Gastrocnemius medialis (tissue), 4 donors: Measurements from ENCODE around the gene ASB16. TPM values are rescaled to one million over a fixed set of nuclear protein-coding genes. Genes with fewer than 3 reads are reported as not detected.
A peak's percentile ranks its signal among the peaks of the same experiment; 100 is the strongest.

Source experiments
- ATAC-seq, 2 donors: fragments of 150-250 bp; one replicate each; pipeline ENCODE4 v1.9.1; 2016
- DNase-seq, 2 donors: peaks; one replicate each; pipeline ENCODE4 v3.0.0-alpha.2; 2019
- H3K27ac ChIP-seq, 4 donors: fragments of 200-600 bp; sonication (generic); 1 replicate in 1 of 4; 2 replicates in 3 of 4; pipeline ENCODE4 v1.5.1; 2016 to 2018; ENCODE audit warnings: mild to moderate bottlenecking in 2 of 4, moderate library complexity in 1 of 4
- H3K27me3 ChIP-seq, 3 donors: fragments of 200-600 bp; sonication (generic) in 2 of 3; 1 replicate in 1 of 3; 2 replicates in 2 of 3; pipeline versions ENCODE4 v1.5.1 to v1.6.0; 2016 to 2019; ENCODE audit warnings: mild to moderate bottlenecking in 1 of 3, moderate library complexity in 1 of 3
- H3K36me3 ChIP-seq, 2 donors: fragments of 200-600 bp; sonication (generic) in 1 of 2; one replicate each; pipeline ENCODE4 v1.5.1; 2017 to 2018
- H3K4me1 ChIP-seq, 2 donors: fragments of 200-600 bp; sonication (generic) in 1 of 2; one replicate each; pipeline ENCODE4 v1.5.1; 2016 to 2017; ENCODE audit warnings: mild to moderate bottlenecking in 2 of 2
- H3K4me3 ChIP-seq, 4 donors: fragments of 200-600 bp; sonication (generic) in 3 of 4; 1 replicate in 1 of 4; 2 replicates in 3 of 4; pipeline ENCODE4 v1.5.1; 2016 to 2019; ENCODE audit warnings: mild to moderate bottlenecking in 2 of 4
- H3K9me3 ChIP-seq, 3 donors: fragments of 200-600 bp; sonication (generic) in 2 of 3; 1 replicate in 1 of 3; 2 replicates in 2 of 3; pipeline ENCODE4 v1.5.1; 2016 to 2019
- CTCF ChIP-seq, 5 experiments: fragments of 450-650 bp in 3 of 5; fragments of 200-600 bp in 2 of 5; sonication (generic) in 2 of 5; IDR thresholded peaks in 4 of 5; conservative IDR thresholded peaks in 1 of 5; 1 replicate in 4 of 5; 2 replicates in 1 of 5; pipeline ENCODE4 v1.5.1; 2016 to 2019; ENCODE audit warnings: antibody characterized with exemption in 5 of 5, mild to moderate bottlenecking in 3 of 5, moderate library complexity in 3 of 5
- POLR2A ChIP-seq, 2 donors: fragments of 450-650 bp; IDR thresholded peaks; one replicate each; pipeline ENCODE4 v1.6.1; 2017; ENCODE audit warnings: antibody characterized with exemption in 2 of 2, mild to moderate bottlenecking in 2 of 2, moderate library complexity in 2 of 2
- in situ Hi-C, 4 donors: fragments of 200-750 bp; cut with MboI; loops; one replicate each; pipeline versions ENCODE4 v1.15.0 to v1.8.0; 2017; ENCODE audit warnings: low sequenced_read_pairs in 4 of 4
- intact Hi-C: fragments of 100-400 bp; cut with DNase I; formaldehyde crosslinking; loops from one replicate; pipeline ENCODE4 v1.15.1; 2023; ENCODE audit warnings: low total_unique reads
- total RNA-seq, 4 donors: library from RNA; depleted of rRNA; stranded (reverse); fragments of >200 nt; gene quantifications; one replicate each; pipeline versions ENCODE4 v1.1.0 to v1.2.3, GENCODE V29; 2016

ASB16 gene
- total RNA-seq, 4 donors from 2014 or later, result 13.2 to 134 (median 34.2) TPM

GRCh38 chr17:44197107-44197506 lies 26.6 kb downstream of the ASB16 start:
- in situ Hi-C loops, result no loop called here
- H3K36me3 ChIP-seq, result peaks cover 0 to 37% of the 10 kb centered on the region in 2 donors
- peaks cover 9 to 15% of the 10 kb centered on the region in 2 donors for H3K4me1 ChIP-seq
- H3K27ac ChIP-seq, result peak overlapping the region in 2 of 4 donors; percentile 94 to 98
- H3K9me3 ChIP-seq, result no peaks in the 10 kb centered on the region
- no peak overlapping the region for H3K4me3 ChIP-seq
- no peaks in the 10 kb centered on the region for H3K27me3 ChIP-seq
- DNase-seq, result no peak
- TF ChIP-seq POLR2A (IDR thresholded peaks at IDR 0.05) (no peak), CTCF (IDR thresholded peaks at IDR 0.05 in 4 of 5, conservative IDR thresholded peaks at IDR 0.05 in 1 of 5) (no peak)
- intact Hi-C loops, result no loop called here
- no peak for ATAC-seq

GRCh38 chr17:44197980-44198720 lies 27.6 kb downstream of the ASB16 start:
- peaks cover 0 to 37% of the 10 kb centered on the region in 2 donors for H3K36me3 ChIP-seq
- H3K27me3 ChIP-seq, result no peaks in the 10 kb centered on the region
- ATAC-seq, result no peak
- H3K9me3 ChIP-seq, result no peaks in the 10 kb centered on the region
- in situ Hi-C loops, result no loop called here
- no peak for TF ChIP-seq POLR2A (IDR thresholded peaks at IDR 0.05)
- no peak for TF ChIP-seq CTCF (IDR thresholded peaks at IDR 0.05 in 4 of 5, conservative IDR thresholded peaks at IDR 0.05 in 1 of 5)
- H3K4me3 ChIP-seq, result peak overlapping the region; percentile 82 to 96 (median 86)
- no peak for DNase-seq
- H3K27ac ChIP-seq, result peak overlapping the region; percentile 94 to 98 (median 95)
- peaks cover 9 to 15% of the 10 kb centered on the region in 2 donors for H3K4me1 ChIP-seq
- intact Hi-C loops, result no loop called here

- ATAC-seq (peak; percentile 46 to 53), DNase-seq (peak; percentile 38 to 46)
- no peaks in the 10 kb centered on the region for H3K27me3 ChIP-seq
- H3K9me3 ChIP-seq, result no peaks in the 10 kb centered on the region
- peaks cover 9 to 15% of the 10 kb centered on the region in 2 donors for H3K4me1 ChIP-seq
- peak overlapping the region; percentile 94 to 98 (median 95) for H3K27ac ChIP-seq
- TF ChIP-seq POLR2A (IDR thresholded peaks at IDR 0.05) (peak in 1 of 2 donors; percentile 19), CTCF (IDR thresholded peaks at IDR 0.05 in 4 of 5, conservative IDR thresholded peaks at IDR 0.05 in 1 of 5) (no peak)
- peak overlapping the region; percentile 82 to 96 (median 86) for H3K4me3 ChIP-seq
- H3K36me3 ChIP-seq, result peaks cover 0 to 33% of the 10 kb centered on the region in 2 donors
- intact Hi-C loops, result no loop called here
- in situ Hi-C loops, result no loop called here
Observed at GRCh38 chr17:44198721-44199552, 28.4 kb downstream of the ASB16 start.

GRCh38 chr17:44199553-44200477 lies 29.3 kb downstream of the ASB16 start, which contains the start of gene ATXN7L3:
Gene ATXN7L3, minus strand, starts transcription at chr17:44199884. Its CDS starts 1,814 bp downstream, at chr17:44198070.
- no peaks in the 10 kb centered on the region for H3K27me3 ChIP-seq
- intact Hi-C loops, result loop anchor here (1.0 kb wide), 2 partner anchors 14 to 18 kb away; partner anchors contain the start of gene TMUB2
- peak within 1 kb of the TSS; percentile 82 to 96 (median 86) for H3K4me3 ChIP-seq
- no peaks in the 10 kb centered on the region for H3K9me3 ChIP-seq
- DNase-seq (peak; percentile 99), ATAC-seq (peak; percentile 80 to 82)
- H3K4me1 ChIP-seq, result peaks cover 9 to 15% of the 10 kb centered on the region in 2 donors
- peaks cover 0 to 24% of the 10 kb centered on the region in 2 donors for H3K36me3 ChIP-seq
- TF ChIP-seq POLR2A (IDR thresholded peaks at IDR 0.05), result peak; percentile 59 to 65
- TF ChIP-seq CTCF (IDR thresholded peaks at IDR 0.05 in 4 of 5, conservative IDR thresholded peaks at IDR 0.05 in 1 of 5), result no peak
- in situ Hi-C loops, result loop anchor here (5.0 to 25.0 kb wide), 4 partner anchors 127 to 312 kb away; partner anchors contain the start of gene GPATCH8 (in 3 of the 4)
- H3K27ac ChIP-seq, result peak within 1 kb of the TSS; percentile 94 to 98 (median 95)
